T-helper 22 cell (primary cell): ENCODE measurements around the gene CDK6.

ENCODE experiments used
- DNase-seq: peaks from one replicate; pipeline ENCODE4 v3.0.0-alpha.2; 2020; ENCODE audit warnings: low read depth

The CDK6 gene

DNA sequence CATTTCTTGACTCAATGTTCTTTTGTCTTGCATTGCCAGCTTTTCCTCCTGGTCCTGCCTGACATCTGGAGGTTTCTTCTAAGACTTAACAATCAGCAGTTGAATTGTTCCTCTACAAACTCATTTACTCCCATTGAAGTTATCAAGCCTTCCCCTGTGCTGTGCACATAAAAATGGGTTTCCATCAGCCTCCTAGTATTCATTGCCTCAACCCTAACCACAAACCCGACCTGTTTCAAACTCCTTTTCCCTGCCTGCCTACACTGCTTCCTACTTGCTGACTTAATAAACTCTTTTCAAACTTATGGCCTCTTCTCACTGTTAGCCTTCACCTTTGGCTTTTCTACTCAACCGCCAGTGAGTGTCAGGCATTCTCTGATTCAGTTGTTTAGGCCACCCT lies 9.4 kb upstream of the CDK6 start:
- DNase-seq, result no peak

GRCh38 chr7:92843781-92844180 lies 7.4 kb upstream of the CDK6 start:
- DNase-seq, result no peak

DNA sequence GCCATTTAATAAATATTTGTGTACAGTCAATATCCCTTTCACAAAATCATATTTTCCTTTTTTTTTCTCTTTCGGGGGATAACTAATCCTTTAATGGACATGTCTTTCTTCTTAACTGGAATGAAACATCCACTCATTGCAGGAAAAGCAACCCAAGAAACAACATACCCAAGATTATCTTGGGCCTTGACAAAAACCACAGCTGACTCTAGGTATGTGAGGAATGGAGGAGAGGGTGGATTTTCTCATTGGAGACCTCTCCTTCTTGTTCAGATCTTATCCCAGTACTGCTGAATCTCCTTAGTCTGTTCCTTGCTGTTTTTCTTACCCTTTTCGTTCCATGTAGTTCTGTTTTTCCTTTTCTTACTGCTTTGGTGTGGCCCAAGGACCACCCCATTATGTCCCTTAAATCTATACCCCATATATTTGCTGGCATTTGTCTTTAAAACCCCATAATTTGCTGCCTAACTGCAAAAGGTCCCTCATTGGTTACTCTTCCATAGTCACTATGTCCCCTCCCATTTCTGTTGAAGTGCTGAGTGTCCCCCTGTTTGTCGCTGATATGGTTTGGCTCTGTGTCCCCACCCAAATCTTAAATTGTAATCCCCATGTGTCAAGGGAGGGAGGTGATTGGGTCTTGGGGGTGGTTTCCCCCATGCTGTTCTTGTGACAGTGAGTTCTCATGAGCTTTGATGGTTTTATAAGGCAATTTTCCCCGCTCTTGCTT lies 6.8 kb upstream of the CDK6 start:
- no peak for DNase-seq

DNA sequence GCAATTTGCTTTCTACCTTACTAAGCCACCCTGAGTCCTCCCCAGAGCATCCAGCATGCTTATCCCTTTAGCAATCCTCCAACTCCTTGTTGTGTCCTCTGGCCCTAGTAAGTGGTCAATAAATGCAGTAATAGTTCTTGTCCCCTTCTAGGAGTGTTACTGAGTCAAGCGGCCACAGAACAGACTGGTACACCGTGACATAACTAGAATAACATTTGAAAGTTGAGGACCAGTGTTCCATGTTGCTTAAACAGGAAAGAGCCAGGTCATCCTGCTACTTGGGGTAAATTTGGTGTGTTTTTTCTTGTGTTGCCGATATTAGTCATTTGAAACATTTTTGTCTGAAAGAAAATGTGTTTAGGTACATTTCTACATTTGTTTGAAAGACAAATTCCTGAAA lies 4.8 kb upstream of the CDK6 start:
- DNase-seq, result no peak

DNA sequence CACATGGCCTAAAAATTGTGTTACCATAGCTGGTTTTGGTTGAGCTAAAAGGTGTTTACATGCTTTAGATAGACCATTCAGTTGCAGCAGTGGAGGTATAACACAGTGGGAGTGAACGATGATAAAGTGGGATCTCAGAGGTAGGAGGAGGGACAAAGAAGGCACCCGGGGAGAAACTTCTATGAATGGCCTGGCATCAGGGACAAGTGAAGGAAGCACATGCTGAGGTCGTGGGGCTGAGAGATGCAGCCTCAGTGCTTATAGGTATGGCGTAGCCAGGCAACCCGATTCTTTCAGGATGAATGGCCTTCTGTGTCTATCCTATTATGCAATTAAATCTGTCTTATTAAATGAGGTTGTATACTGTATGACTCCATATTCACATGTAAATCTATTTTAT lies 3.9 kb upstream of the CDK6 start:
- DNase-seq, result no peak

GRCh38 chr7:92839901-92840300 lies 3.5 kb upstream of the CDK6 start:
- no peak for DNase-seq

- no peak for DNase-seq
These were observed 2.6 kb upstream of the CDK6 start for GRCh38 chr7:92838934-92839333.

GRCh38 chr7:92837000-92837749 lies 802 bp upstream of the CDK6 start:
- peak; percentile 4 for DNase-seq

DNA sequence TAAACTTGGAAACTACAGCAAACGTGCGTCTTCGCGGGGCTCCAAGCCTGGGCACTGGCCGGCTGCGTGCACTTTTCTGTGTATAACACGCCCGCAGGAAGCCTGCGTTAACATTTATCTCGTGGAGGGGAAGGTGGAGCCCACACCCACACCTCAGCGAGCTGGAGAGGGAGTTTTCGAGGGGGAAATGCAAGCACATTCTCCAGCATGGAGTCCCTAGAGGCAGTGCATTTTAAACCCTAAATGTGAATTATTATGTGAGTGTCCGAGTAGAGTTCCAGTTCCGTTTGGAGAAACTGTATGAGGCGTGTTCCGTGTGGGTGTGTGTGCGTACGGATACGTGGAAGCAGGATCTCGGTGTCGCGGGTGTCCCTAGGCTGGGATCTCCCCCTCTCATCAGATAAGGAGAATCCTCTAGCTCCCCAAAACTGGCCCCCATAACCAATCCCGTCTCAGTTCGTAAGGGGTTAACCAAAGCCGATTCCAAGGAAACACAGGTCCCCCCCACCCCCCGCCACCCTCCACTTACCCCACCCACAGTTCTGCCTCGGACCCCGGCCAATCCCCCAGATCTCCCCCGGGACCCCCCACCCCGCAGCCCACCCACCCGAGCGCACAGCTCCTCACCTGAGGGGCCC lies 403 bp downstream of the CDK6 start:
- DNase-seq, result peak; percentile 10

DNA sequence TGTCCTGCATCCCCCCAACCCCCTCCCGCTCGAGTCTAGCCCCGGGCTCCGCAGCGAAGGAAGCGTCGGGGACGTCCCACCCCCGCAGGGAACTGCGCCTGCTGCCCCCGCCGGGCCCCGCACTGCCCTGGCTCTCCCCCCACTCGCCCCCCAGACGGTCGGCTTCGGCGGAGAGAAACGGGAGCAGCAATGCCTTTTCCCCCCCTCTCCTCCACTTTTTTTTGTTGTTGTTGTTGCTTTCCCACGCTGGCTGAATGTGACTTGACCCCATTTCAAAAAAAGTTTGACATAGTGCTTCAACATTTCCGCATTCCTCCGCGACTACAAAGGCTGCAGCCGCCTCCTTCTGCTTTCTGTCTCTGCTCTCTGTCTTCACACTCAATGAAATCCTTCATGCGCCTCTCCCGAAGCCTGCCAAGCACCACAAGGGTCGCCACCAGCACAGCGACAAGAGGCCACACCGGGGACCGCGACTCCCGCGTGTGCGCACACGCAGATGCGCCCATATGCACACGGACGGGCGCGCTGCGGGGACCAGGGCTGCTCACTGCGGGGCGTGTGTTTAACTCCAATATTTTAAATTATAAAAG lies 1.0 kb downstream of the CDK6 start:
- peak; percentile 20 for DNase-seq

DNA sequence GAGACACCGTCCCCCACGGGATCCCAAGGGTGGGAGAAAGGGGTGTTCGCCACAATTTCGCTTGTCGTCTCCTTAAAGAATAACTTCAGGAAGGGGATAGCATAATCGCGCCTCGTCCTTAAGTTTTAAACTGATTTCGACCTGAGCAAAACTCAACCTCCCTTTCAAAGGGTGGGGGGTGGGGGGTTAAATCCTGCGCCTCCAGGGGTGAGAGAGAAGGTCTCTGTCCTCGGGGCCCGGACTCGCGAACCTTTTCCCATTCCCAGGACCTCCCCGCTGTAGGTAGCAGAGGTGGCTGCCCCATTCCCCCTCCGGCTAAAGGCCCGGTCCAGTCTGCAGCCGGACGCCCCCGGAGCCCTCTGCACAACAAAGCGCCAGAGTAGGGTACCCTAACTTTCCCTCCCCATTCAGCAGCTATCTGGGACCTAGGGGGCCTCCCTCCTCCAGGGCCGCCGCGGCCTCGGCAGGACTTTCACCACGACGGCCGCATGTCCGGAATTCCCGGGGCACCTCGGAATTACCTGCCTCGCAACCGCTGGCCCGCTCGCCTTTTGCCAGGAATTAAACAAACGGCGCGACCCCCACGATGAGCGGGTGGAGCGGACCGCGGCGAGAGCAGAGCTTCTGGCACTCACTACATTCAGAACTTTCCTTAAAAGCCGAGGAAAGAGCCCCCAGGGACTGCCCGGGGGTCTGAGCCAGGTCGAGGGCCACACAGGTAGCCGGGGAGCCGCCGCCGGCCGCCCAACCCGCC lies 1.7 kb downstream of the CDK6 start:
- DNase-seq, result no peak

- DNase-seq, result peak; percentile 61
These were observed 2.4 kb downstream of the CDK6 start for GRCh38 chr7:92833766-92834506.

DNA sequence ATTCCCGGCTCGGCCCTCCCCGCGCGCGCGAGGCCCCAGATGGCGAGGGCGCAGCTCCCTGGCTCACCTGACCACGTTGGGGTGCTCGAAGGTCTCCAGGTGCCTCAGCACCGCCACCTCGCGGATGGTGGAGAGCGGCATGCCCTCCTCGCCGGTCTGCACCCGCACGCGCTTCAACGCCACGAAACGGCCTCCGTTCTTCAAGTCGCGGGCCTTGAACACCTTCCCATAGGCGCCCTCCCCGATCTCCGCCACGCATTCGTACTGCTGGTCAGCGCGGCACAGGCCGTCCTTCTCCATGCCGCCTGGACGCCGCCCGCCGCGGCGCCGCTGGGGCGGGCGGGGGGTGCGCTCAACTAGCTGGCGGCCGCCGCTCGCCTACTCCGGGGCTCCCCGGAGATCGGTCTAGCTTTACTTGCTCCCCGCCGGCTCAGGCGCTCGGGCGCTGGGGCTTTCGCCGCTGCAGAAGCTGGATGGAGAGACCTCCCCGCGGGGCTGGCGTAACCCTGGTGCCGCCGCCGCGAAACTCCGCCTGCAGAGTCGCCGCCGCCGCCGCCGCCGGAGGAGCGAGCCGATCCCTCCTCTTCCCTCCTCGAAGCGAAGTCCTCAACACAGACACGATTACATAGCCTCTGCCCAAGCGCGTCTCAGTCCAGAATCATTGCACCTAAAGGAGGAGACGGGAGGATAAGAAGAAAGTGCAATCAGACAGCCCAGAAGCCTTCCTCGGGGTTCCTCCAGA lies 3.2 kb downstream of the CDK6 start:
- DNase-seq, result peak; percentile 73

- peak; percentile 23 for DNase-seq
These were observed 3.8 kb downstream of the CDK6 start for GRCh38 chr7:92832534-92833023.

GRCh38 chr7:92831716-92832533 lies 4.4 kb downstream of the CDK6 start:
- DNase-seq, result no peak

DNA sequence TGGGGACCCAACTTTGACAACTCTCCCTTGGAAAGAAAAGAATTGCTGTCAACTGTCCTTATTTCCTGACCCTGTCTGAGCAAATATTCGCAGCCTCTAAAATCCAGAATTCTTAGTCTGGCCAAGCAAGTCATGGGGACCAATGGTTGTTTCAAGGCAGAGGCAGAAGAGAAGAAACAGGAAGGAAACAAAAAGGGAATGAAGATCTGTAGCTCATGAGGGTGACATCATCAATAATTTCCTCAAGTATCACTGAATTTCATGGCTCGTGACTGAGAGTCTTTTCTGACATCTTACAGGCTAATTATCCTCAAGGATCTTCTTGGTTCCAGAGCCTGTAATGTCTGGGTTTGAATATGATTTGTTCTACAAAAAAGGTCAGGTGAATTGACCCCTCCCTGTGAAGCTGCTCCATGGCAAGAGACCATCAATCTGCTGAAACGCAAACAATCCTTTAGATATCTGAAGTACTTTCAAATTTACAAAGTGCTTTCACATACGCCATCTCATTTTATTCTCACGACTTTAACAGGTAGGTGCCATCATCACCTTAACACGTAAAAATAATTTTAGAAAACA lies 5.8 kb downstream of the CDK6 start:
- DNase-seq, result no peak

- no peak for DNase-seq
These were observed 6.3 kb downstream of the CDK6 start for GRCh38 chr7:92830027-92830426.

- DNase-seq, result no peak
These were observed 8.8 kb downstream of the CDK6 start for GRCh38 chr7:92827464-92828120.
